ENCODE data around the gene GP1BB.

Gene GP1BB

DNA sequence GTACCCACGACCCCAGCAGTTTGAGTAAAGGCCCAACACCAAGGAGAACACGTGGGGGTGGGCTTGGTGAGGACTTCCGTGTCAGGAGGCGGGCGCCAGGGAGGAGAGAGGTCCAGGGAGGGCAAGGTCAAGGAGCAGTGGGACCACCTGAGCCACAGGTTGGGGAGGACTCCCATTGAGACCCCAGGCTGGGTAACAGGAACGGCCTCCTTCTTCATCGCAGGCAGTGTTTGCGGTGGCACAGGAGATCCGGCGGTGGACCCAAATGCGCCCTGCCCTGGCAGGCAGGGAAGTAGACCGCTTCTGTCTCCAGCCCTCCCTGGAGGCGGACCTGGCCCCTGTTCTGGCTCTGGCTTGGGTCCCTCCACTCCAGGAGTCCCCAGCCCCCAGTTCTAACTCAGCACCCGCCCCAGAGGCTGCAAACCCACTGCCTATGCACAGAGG, 31.4 kb downstream of the GP1BB start:
- no peak for DNase-seq (ENCODE audit: low spot score)

DNA sequence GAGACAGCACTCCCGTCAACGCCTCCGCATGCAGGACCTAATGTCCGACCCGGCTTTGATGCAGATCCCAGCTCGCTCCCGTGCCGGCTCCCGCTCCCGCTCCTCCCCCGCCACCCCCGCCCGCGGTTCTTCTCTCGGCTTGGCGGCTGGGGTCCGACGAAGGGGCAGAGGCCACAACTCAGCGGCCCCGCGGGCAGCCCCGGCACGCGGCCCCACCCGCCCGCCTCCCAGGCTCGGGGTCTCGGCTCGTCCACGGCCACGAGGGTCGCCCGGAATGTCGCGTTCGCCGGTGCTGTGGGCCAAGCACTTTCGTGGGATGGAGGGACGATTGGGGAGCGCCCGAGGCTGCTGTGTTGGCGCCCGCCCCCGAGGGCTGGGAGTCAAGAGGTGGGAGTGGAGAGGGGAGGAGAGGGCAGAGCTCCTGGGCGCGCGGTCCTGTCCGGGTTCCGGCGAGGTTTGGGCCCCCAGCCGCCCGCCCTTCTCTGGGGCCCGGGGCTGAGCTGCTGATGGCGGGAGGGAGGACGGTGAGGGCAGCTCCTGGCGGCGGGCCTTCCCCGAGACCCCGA, 31.9 kb downstream of the GP1BB start:
- DNase-seq (ENCODE audit: low spot score) = no peak

DNA sequence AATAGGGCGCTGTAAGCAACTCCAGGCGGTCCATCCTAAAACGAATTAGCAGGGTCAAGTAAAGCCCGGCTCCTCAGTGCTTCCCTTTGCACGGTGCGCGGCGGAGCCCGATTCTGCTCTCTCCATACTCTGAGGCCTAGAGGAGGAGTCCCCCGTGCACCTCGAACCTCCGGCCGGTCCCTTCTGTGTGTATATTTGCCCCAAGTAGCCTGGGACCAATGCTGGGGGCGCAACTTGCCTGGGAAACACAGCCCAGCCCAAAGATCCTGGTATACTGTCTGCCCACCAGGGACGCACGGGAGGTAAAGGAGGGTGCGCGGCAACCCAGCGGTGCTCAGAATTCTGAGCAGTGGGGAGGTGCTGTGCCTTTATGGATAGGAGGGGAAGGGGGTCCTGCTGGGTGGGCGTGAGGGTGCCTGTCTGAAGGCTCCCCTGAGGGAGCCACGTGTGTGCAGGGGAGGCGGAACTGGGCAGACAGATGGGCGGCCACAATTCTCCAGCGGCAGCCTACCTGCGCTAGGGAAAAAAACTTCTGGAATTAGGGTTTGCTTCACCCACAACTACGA, 32.5 kb downstream of the GP1BB start:
- no peak for DNase-seq (ENCODE audit: low spot score)

DNA sequence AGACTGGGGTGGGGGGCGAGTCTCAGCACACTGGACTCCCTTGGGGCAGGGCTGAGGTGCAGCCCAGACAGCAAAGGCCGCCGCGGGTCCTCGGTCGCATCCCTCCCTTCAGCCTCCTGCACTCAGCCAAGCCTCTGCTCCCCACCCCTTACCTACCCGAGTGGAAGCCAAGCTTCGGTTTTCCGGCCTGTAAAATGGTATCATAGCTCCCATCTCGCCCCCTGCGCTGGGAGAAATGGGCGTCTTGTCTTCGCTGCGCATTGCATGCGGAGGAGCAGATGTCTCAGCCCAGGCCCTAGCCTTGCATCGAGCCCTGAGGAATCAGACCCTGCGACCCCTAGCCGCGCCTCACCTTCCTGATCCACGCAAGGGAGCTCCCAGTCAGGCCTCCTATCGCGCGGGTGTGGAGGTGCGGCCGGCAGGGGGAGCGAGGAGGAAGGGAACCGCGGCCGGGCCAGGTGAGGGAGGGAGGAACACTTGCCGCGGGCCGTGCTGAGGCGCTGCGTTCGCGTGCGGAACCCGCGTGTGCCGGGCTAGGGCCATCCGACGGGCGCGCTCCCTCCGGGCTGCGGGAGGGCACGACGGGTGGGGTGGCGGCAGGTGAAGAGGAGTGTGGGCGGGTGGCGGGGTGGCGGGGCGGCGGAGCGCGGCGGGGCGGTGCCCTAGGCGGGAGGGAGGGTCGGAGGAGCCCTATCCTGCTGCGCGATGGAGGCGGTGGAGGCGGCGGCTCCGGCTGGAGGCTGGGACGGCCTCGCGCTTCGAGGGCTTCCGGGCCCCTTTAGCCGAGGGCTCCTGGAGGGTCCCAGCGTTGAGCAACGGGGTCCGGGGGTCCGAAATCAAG, 33.2 kb downstream of the GP1BB start:
- peak; percentile 45 for DNase-seq (ENCODE audit: low spot score)

DNA sequence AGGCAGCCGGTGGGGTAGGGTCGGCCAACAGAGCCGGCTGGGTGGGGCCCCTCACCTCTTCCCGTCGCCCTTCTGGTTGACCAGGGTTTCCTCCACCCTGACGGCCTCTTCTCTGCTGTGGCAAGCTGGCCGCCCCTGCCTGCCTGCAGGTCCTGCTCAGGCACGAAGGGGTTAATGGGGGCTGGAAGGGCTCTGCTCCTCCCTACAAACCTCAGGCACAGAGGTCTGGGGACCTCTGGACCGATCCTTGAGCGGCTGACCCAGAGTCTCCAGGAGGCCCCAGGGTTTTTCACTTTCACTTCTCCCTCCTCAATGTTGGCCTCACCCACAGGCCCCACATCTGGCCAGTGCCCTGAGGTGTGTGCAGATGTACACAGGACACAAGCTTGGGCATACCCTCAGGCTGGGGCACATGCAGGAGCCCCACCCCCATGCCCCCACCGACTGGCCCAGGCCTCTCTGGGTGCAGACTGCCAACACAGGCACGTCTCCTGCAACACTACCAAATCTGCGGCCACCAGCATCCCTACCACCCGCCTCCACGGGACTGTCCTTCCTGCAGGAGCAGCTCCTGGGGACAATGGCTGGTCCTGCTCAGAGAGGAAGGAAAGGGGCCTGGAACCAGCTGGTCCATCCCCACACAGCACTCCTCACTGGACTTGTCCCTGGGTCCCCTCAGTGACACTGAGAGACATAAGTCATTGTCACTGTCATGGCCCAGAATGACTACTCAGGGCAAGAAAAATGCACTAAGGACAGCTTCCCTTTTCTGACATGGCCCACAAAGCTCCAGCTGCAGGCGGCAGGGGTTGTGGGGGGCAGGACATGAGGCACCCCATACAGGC, 34.0 kb downstream of the GP1BB start:
- DNase-seq (ENCODE audit: low spot score) = no peak

DNA sequence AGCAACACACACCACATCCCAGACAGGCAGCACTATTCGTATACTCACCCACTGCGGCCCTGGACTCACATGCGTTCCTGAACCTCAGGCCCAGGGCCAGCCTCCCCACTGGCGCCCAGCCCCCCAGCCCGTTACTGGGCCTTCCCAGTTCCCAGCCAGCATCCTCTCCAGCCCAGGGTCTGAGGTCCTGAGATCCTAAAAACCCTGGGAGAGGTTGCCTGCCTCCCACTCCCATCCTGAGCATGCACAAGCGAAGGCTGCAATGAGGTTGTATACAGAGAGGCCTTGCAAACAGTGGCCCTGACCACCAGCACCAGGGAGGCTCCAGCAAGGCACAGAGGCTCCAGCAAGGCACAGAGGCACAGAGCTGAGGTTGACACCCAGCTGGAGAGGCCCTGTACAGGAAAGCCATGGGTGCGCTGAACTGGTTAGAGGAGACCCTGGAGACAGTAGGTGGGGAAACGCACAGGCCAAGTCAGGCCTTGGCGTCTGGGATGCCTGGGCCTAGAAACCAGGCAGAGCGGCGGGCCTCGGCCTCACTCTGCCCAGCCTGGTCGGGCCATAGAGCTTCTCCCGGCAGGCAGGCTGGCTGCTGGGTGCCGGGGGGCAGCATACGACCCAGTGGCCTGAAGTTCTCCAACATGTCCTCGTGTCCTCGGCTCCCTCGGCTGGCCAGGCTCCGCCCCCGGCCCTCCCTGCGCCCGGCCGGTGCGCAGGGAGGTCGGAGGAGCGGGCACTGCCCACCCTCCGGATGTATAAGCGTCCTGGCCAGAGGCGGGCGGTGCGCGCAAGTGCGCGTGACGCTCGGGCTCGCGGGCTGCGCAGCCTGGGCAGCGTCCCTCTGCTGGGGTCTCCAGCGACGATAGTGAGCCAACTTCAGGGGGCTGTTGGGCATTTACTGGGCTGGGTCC, 34.9 kb downstream of the GP1BB start:
- DNase-seq (ENCODE audit: low spot score) = no peak

DNA sequence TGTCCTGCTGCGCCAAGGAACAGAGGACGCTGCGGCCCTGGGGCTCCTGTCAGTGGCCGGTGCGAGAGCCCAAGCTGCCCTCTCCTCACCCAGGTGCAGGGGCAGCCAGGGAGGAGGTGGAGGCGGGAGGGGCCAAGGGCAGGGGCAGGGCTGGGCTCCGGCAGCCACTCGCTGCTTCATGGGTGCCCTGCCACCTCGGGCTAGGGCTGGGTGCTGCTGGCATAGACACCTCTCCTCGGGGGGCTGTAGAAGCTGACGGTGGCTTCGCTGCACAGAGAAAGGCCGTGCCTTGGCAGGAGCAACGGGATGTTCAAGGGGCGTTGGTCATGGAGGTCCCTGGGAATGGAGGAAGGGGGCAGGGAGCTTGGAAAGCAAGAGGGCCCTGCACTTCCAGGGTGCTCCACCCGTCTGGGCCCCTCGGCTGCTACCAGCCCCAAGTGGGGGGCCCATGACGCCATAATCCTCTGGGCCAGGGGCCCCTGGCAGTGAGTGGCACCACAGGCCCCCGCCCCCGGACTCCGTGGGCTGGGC, 35.6 kb downstream of the GP1BB start:
- no peak for DNase-seq (ENCODE audit: low spot score)

DNA sequence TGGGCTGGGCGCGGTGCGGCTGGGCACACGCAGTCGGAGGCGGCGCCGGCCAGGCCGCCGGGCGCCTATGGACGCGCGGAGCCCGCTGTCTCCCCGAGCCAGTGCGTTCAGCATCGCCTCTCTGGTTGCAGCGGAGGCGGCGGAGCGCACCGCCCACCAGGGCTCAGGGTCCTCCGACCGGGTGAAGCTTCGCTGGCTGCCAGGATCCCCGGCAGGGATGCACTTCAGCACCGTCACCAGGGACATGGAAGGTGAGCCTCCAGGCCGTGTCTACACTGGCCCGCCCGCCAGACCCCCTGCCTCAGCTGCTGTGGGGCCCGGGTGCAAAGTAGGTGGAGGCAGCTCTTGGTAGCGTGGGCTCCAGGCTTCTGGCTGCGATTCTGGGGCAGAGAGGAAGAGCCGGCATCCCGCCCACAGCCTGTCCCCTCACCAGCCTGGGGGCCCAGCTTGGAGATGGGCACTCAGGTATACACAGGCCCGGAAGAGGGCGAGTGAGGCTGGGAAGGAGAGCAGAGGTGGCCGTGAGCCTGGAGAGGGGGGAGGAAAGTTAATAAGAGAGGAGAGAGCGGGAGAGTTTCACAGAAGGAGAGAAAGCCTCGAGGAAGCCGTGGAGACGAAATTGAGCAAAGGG, 36.2 kb downstream of the GP1BB start:
- DNase-seq (ENCODE audit: low spot score) = no peak

DNA sequence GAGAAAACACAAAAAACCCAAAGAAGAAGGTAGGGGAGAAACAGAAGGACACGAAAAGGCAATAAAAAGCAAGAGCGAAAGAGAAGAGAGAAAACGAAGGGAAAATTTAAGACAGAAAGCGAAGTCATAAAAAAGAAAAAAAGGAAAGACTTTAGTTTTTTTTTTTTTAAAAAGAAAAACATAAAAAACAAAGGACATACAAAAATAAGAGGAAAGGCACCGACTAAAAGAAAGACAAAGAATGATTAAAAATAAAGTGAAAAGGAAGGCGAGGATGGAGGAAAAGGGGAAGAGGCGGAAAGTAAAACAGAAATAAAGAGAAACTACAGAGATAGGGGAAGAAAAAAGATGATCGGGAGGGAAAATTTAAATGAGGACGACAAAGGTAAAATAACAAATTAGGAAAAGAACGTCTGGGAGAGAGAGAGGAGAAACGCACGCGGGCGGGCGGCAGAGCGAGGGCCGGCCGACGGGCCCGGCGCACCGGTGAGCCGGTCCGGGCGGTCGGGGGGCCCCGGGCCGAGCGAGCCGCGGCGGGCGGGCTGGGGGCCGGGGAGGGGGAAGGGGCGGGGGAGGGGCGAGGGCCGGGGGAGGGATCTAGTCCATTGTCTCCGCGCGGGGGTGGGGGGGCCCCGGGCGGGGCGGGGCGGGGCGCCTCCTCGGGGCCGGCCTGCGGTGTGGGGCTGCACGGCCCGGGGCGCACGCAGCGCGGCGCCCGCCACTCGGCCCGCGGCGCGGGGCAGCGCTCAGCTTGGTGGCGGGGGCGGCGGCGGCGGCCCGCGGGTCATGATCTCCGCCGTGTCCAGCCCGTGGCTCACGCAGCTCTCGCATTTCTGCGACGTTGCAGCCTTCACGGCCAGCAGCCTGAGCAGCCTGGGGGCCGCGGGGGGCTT, 37.0 kb downstream of the GP1BB start, which contains the start of gene TBX1:
Gene TBX1 (plus strand): TSS at position 721 of the 893 bp plus-strand sequence. CDS start 66 bp downstream, at position 787.
- DNase-seq (ENCODE audit: low spot score) = no peak

DNA sequence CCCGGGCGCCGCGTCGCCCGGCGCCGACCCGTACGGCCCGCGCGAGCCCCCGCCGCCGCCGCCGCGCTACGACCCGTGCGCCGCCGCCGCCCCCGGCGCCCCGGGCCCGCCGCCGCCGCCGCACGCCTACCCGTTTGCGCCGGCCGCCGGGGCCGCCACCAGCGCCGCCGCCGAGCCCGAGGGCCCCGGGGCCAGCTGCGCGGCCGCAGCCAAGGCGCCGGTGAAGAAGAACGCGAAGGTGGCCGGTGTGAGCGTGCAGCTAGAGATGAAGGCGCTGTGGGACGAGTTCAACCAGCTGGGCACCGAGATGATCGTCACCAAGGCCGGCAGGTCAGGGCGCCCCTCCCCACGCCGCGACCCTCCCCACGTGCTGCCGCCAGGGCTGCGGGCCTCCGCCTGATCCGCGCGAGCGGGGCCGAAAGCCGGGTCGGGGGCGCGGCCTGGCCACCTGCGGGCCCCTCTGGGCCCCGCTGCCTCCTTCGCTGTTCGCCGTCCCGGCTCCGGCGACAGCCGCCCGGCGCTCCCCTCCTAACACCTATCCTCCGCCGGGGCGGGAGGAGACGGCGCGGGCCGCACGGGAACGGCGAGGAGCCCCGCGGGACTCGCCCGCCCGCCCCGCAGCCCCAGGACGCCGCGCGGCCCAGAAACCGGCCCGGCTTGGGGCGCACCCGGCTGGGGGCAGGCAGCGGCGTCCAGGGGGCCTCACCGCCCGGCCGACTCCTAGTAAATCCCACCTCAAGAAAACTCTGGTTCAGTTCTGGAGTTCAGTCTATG, 37.8 kb downstream of the GP1BB start:
- no peak for DNase-seq (ENCODE audit: low spot score)

DNA sequence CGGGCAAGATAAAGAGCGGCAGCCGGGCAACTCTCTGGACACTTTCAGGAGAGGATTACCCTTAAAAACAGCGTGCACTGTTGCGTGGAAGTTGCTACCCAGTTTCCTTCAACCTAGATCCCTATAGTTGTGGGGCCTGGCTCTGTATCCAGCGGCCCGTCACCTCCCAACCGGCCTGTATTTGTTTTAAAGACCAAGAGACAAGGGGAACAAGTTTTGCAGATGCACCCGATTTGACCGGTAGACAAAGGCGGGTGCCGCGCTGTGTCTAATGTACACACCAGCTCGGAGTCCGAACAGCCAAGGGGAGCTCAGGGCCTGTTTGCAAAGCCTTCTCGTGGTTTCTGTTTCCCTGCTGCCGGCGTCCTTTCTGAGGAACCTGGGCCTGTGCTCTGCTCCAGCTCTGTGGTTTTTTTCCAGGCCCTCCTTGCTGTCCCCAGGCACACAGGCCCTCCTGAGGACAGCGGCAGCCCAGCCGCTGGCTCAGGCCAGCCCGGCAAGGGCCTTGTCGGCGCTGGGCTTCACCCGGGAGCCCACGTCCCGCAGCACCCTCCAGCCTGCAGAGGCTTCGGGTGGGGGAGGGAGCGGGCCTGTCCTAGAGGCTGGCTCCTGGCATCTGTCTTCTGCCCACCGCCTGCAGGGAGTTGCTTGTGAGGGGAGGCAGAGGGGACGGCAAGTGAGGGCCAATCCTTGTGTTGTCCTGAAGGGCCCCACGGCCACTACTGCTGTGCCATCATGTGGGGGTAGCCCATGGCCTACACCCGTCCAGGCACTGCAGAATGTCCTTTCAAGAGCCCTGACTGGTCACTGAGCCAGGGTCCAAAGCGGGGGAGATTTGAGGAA, 38.6 kb downstream of the GP1BB start:
- DNase-seq (ENCODE audit: low spot score) = no peak

DNA sequence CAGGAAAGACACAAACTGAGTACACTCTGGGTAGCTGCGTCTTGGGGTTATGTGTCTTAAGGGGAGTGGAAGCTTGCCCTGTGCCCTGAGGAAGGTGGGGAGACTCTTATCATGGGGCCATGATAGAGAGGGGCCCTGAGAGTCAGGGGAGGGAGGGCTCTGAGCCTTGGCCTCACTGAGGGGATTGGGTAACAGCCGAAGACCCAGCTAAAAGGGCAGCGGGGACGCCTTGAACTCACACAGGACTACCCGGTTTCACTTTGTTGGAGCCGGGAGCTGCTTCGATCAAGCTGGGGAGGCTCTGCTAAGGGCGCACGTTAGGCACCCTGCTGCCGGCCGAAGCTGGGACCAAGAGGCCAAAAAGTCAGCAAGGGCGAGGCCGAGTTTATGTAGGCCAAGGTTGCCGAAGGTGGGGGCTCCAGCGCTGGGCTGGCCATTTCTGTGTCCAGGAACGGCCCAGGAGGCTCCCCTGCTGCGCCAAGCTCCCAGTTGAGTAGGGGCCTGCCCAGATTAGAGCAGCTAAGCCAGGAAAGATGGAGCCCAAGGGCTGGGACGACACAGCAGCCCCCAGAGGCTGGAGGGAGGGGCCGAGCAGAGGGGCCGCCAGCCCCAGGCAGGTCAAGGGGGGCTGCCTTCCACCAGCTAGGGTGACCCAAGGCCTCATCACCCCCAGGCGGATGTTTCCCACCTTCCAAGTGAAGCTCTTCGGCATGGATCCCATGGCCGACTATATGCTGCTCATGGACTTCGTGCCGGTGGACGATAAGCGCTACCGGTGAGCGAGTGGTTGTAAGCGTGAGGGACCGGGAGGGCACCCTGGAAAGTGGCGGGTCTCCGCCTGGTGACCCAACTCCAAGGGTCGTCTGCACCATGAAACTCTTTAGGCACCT, 39.5 kb downstream of the GP1BB start:
- DNase-seq (ENCODE audit: low spot score) = no peak

DNA sequence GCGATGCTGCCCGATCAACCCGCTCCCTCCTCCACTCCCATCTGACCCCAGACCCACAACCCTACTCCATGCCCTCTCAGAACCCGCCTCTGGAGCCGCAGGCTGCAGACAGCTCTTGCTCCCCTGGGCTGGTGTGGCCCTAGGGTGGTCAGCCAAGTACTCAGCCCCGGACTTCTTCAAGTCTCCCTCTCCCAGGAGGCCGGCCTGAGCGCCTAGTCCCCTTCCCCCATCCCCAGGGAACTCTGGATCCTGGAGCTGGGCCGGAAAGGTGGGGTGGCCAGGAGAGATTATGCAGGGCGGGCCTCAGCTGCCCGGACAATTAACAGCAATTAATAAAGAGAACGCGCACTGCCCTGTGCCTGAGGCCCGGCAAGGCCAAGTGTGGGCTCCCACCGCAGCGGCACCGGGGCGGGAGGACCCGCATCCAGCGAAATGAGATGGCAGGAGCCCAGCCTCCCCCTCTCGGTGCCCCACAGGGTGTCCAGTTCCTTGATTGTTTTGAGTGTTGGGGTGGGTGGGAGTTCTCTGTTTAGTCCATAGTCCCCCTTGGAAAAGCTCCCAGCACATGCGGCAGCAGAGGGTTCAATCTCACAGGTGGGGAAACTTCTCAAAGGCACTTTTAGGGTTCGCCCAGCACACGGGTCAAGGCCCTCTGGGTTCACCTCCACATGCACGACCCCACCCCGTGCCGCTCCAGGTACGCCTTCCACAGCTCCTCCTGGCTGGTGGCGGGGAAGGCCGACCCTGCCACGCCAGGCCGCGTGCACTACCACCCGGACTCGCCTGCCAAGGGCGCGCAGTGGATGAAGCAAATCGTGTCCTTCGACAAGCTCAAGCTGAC, 40.3 kb downstream of the GP1BB start:
- no peak for DNase-seq (ENCODE audit: low spot score)

DNA sequence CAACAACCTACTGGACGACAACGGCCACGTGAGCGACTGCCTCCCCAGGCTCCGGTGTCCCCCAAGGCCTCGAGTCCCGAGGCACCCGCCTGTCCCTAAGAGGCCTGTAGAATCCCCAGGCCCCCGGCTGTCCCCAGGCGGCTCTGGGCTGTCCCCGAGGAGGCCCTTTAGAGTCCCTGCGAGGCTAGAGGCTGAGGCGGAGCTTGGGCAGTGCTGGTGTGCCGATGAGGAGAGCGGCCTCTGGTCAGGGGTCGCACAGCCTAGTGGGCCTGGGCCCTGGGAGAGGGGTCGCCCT, 40.9 kb downstream of the GP1BB start:
- DNase-seq (ENCODE audit: low spot score) = no peak

DNA sequence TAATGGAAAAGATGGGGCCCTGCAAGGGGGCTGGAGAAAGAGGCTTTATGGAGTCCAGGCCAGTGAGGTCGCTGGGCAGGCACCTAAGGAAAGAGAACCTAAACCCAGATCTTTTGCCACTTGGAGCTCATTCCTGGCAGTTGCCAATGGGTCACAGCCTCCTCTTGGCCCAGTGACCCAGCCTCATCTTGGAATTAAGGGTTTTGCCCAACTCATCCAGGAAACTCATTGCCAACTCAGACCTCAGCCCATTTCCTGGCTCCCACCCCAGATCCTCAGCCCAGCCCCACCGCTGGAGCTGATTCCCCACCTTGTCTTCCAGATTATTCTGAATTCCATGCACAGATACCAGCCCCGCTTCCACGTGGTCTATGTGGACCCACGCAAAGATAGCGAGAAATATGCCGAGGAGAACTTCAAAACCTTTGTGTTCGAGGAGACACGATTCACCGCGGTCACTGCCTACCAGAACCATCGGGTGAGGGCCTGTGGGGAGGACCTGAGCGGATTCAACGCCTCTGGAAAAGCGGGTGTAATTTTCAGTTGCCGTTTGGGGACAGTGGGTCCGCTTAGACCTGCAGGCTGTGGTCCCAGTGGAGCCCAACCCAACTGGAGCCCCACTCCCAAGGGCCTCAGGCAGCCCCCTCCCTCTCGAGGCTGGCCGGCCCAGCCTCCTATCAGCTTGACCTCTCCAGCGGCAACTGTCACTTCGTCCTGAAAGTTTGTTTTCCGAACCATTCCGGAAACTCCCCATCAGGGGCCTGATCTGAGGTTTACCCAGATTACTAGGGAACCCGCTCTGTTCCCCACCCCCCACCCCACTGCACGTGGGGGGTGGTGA, 41.5 kb downstream of the GP1BB start:
- DNase-seq (ENCODE audit: low spot score) = no peak
